CD4-positive, alpha-beta T cell treated with Interleukin-15 for 4 hours (primary cell): ENCODE measurements around the gene RAB27B.

Experiments
- DNase-seq: peaks from one replicate; pipeline ENCODE4 v3.0.0-alpha.2; 2020; ENCODE audit warnings: low spot score

Gene RAB27B

DNA sequence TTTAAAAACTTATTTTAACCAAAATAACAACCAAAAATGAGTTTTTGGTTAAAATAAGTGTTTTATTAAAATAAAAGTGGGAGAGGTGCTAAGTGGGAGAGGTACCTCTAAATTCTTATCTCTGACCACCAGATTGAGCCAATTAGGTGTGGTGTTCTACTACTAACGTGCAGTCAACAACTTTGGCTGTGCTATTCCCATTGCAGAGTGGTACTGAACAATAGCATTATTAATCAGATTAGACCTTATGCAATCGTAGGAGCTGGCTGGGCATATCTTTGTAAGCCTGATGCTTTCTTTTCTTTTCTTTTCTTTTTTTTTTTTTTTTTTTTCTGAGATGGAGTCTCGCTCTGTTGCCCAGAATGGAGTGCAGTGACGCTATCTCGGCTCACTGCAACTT lies 38.9 kb downstream of the RAB27B start:
- no peak for DNase-seq

DNA sequence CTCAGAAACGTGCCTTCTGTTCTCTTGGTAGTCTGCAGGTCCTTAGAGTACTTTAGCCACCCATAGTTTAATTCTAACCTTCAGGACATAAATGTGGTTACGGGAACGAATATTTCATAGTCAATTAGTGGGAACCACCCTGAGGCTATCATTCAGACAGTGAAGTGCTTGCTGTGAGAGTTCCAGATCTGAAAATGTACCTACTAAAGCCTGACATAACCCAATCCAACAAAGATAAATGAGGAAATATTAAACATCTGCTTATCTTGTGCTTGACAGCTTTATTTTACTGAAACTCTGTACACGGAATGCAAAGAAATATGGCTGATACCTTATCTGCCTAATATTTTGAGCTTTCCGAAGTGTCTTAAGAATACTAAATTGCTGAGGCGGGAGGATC lies 43.0 kb downstream of the RAB27B start:
- no peak for DNase-seq

GRCh38 chr18:54872681-54873080 lies 44.4 kb downstream of the RAB27B start:
- DNase-seq = no peak

DNA sequence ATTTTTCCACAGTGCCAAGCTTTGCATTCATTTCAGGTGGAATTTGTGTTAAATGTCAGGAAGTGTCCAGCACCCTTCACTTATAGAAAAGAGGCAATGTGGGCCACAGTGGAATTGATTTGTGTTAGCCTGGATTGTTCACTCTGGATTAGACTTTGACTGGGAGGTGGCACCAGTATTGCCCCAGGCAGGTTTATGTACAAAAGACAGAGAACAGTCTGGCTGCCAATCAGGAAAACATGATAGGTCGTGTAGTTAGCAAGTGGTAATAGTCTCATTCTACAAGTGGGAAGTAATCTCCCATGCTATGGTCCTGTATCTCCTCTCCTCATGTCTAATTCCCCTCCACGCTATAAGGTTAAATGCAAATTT lies 45.6 kb downstream of the RAB27B start:
- DNase-seq = no peak

DNA sequence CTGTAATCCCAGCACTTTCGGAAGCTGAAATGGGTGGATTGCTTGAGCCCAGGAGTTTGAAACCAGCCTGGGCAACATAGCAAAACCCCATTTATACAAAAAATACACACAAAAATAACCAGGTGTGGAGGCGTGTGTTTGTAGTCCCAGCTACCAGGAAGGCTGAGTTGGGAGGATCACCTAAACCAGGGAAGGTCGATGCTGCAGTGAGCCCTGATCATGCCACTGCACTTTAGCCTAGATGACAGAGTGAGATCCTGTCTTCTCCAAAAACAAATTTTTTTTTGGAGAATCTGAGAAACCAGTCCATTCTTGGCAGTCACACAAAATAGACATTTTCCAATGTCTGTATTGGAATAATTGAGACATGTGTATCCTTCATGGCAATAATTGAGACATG lies 46.8 kb downstream of the RAB27B start:
- no peak for DNase-seq

- no peak for DNase-seq
Measured at GRCh38 chr18:54877076-54877475, 48.8 kb downstream of the RAB27B start.

DNA sequence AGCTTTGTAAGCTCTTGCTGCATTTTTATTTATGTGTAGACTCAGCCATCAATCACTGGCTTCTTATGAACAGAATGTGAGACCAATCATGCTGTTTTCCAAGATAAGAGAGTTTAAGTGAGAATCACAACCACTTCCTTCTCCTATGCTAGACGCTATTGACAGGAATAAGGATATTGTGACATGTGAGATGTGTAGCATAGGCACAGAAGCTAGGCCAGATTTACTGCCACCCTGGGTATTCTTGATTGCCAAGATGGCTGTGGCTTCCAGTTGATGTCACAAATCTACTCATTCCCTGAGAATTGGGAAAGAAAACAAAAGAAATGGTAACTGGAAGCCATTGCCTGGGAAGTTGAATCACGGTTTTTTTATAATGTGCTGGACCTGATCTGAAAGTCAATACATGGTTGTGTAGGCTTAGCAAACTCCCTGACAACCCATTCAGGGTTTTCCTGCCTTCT lies 49.9 kb downstream of the RAB27B start:
- no peak for DNase-seq

- no peak for DNase-seq
Measured at GRCh38 chr18:54878659-54879358, 50.5 kb downstream of the RAB27B start.

DNA sequence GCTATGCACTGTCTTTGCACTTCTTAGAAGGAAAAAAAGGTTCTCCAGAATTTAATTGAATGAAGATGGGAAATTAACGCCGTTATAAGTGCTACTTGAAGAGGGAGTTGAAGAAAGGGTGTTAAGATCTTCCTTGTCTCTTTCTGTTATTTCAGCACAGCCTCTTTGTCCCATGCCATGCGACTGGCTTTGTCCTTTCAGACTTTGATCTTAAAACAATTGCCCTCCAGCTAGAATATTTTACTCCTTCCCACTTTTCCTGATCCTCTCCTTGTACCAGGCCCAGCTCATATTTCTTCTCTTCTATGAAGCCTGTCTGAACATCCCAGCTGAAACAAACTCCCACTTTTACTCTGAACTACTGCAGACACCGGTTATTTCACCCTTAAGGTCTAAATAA lies 51.4 kb downstream of the RAB27B start:
- no peak for DNase-seq

DNA sequence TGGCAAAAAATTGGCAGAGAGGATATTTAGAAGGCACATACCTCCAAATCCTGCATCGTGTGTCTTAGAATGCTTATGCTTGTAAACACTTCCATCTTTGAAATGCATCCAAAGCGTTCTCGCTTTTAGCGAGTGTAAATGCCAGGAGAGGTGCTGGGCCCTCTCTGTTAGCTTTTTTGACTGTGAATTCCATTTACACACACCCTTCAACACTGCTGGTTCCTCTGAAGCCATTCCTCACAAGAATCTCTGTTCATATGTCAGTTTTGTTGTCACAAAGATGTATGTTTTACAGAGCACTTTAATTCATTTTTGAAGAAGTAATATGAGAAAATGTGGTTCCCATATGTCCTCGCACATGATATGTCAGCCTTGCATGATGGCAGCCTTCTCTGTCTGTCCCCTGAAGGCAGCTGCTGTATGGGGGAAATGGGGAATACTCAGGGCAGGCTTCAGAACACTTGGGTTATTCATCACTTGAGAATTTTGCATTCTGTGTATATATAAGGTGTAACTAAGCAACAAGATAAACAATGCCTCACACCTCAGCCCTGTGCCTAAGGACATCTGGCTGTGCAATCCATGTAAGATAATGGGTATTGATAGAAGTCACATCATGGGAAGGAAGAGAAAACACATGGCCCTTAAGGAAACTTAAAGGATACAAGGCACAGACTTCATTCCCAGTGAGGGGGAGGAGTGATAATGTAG lies 52.3 kb downstream of the RAB27B start:
- no peak for DNase-seq

- DNase-seq = no peak
Measured at GRCh38 chr18:54881229-54881768, 53.0 kb downstream of the RAB27B start.

- DNase-seq = no peak
Measured at GRCh38 chr18:54882318-54882717, 54.0 kb downstream of the RAB27B start.

GRCh38 chr18:54883816-54884604 lies 55.7 kb downstream of the RAB27B start:
- no peak for DNase-seq

GRCh38 chr18:54888378-54888777 lies 60.1 kb downstream of the RAB27B start:
- no peak for DNase-seq

DNA sequence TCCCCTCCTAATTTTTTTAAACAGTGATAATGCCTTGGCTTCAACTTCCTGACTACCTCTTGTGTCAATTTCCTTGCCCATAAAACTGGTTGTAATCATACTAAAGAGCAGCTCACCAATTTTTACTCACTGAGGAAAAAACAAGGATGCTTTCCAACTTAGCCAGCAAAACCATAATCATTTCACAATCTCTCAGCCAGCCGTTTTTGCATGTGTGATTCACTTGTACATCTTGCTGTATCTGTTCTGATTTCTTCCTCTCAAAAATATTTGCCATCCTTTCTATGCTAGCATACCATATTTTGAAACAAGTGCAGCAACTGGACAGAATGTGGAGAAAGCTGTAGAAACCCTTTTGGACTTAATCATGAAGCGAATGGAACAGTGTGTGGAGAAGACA lies 60.7 kb downstream of the RAB27B start:
- no peak for DNase-seq

DNA sequence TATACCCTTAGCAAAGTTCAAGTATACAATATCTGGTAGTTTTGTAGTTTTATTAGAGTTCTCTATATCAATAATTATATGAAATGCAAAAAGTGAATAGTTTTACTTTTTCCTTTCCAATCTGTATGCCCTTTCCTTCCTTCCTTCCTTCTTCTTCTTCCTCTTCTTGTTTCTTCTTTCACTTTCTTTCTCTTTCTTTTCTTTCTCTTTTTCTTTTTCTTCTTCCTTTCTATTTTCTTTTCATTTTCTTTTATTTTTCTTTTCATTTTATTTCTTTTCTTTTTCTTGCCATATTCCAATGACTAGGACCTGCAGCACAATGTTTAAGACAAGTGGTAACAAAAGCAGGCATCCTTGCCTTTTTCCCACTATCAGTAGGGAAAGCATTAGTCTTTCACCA lies 71.2 kb downstream of the RAB27B start:
- no peak for DNase-seq

DNA sequence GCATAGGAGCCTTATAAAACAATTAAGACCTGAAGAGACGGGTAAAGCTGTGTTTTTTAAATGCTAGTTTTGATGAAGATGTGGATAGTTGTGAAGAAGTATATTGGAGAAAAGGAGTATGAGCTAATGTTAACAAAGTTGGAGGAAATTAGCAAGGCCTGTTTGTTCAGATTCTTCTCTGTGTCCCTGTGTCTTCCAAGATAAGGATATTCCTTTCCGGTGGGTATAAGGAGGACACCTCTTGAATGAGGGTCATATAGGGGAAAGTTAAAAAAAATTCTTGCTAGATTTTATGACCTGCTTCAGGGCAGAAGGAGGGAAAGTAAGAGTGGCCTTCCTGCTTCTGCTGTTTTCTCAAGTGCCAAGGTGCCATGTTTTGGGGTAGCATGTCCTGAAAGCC lies 72.0 kb downstream of the RAB27B start:
- no peak for DNase-seq

DNA sequence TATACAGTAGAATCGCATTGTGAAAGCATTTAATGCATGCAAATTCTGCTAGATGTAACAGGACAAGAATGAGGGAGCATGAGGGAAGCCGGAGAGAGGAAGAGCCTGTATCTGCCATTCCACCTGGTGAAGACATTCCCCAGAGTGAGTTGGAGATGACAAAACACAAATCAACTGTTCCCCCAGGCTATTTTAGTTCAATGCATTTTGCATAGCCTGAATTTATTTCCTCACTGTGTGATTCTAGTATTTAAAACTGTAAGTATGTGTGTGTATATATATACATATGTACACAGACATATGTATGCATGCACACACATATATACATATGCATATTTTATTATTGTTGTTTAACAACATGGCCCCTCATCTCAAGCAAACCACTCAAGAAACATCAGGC lies 76.3 kb downstream of the RAB27B start:
- DNase-seq = no peak

DNA sequence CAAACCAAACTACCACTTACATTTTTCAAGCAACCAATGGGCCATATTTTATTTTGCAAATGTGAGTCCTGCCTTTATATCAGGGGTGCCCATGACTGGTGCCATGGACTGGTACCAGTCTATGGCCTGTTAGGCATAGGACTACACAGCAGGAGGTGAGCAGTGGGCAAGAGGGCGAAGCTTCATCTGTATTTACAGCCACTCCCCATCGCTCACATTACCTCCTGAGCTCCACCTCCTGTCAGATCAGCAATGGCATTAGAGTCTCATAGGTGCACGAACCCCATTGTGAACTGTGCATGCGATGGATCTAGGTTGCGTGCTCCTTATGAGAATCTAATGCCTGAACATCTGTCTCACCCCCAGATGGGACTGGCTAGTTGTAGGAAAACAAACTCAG lies 77.4 kb downstream of the RAB27B start:
- no peak for DNase-seq

DNA sequence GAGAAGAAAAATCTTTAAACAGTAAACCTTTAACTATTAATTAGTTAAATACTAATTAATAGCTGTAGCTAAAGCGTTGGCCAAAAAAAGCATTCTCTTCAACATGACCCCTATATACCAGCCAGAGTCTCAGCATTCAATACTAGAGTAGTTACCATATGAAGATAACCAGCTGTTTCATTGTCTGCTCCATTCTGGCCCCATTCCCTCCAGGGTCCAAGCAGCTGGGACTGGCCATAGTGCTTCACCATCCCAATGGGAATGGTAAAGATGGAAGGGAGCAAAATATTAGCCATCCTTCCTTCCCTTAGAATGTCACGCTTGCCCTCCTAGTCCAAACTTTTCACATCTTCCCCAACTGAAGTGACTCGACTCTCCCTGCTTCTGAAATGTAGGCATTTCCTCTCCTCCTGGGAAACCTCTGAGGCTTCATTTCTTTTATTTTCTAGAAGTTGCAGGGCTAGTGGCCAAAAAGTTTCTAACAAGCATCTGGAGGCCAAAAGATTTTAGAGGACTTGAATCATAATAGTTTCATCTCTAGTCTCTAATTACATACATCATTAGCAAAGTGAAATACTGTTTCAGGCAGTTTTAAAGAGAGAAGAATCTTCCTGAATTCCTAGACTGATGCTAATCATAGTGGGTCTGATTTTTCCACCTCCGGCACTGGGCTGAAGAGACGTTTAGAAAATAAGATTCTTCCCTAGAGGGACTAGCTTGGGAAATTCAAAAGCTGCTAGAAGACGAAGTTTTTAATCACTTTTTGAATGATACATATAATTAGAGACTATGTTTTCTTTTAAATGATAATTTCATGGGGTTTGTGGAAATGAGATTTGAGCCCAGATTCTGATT lies 78.3 kb downstream of the RAB27B start:
- DNase-seq = no peak

GRCh38 chr18:54909538-54909937 lies 81.3 kb downstream of the RAB27B start:
- no peak for DNase-seq
